ENCODE results near the gene PCSK1N. TPM values are rescaled to one million over a fixed set of nuclear protein-coding genes. Genes with fewer than 3 reads are reported as not detected.
"Not testable (repeated sequence)": the region's sequence is repeated elsewhere in the genome, so short reads cannot be mapped to it uniquely, and the experiment has no call there.

PCSK1N gene, protein sequence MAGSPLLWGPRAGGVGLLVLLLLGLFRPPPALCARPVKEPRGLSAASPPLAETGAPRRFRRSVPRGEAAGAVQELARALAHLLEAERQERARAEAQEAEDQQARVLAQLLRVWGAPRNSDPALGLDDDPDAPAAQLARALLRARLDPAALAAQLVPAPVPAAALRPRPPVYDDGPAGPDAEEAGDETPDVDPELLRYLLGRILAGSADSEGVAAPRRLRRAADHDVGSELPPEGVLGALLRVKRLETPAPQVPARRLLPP
- polyA plus RNA-seq (2013, experiment 1 of 2), result 3.6 TPM
- 3.9 TPM for polyA plus RNA-seq (2013, experiment 2 of 2)

GRCh38 chrX:48835524-48836329 is at the start of gene PCSK1N:
TSS of gene PCSK1N (minus strand) at chrX:48835610. CDS start at chrX:48835532, 78 bp downstream.
- H3K9me3 ChIP-seq (ENCODE audit: insufficient read depth, low read depth, low read length), result no peaks in the 10 kb centered on the region
- WGBS, result 30% methylated on average over 17 of the region's 35 CpGs
- H3K4me1 ChIP-seq (ENCODE audit: insufficient read depth, low read length), result no peaks in the 10 kb centered on the region
- no peaks in the 10 kb centered on the region for H3K36me3 ChIP-seq (ENCODE audit: insufficient read depth, low read length)
- no peak within 1 kb of the TSS for H3K27ac ChIP-seq (ENCODE audit: low read depth, low read length)
- peak within 1 kb of the TSS; percentile 41 for H3K4me3 ChIP-seq (ENCODE audit: low read length)
- peaks cover 60% of the 10 kb centered on the region for H3K27me3 ChIP-seq (ENCODE audit: insufficient read depth, low read length)
- no peak within 1 kb of the TSS for H3K9ac ChIP-seq (ENCODE audit: low read depth, low read length)

GRCh38 chrX:48883729-48884128 is 48.3 kb upstream of the PCSK1N start:
- H3K9ac ChIP-seq (ENCODE audit: low read depth, low read length), result no peak overlapping the region
- H3K4me3 ChIP-seq (ENCODE audit: low read length), result no peak overlapping the region
- H3K27ac ChIP-seq (ENCODE audit: low read depth, low read length), result no peak overlapping the region
- H3K9me3 ChIP-seq (ENCODE audit: insufficient read depth, low read depth, low read length), result no peaks in the 10 kb centered on the region
- no peaks in the 10 kb centered on the region for H3K4me1 ChIP-seq (ENCODE audit: insufficient read depth, low read length)
- H3K36me3 ChIP-seq (ENCODE audit: insufficient read depth, low read length), result no peaks in the 10 kb centered on the region
- 83% methylated on average over 10 of the region's 10 CpGs for WGBS
- no peaks in the 10 kb centered on the region for H3K27me3 ChIP-seq (ENCODE audit: insufficient read depth, low read length)

DNA sequence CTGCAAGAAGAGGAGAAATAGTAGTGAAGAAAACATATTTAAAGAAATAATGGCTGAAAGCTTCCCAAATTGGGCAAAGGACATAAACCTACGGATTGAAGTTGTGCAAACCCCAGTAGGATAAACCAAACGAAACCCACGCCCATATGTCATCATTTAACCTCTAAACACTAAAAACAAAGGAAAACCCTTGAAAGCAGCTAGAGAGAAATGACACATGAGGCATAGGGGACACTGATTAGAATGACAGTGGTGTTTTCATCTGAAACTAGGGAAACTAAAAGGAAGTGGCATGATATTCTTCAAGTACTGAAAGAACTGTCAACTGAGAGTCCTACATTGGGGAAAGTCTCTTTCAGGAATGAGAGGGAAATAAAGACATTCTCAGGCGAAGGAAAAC is 41.5 kb upstream of the PCSK1N start:
- not testable (repeated sequence) for H3K36me3 ChIP-seq (ENCODE audit: insufficient read depth, low read length); H3K9ac ChIP-seq (ENCODE audit: low read depth, low read length); H3K4me1 ChIP-seq (ENCODE audit: insufficient read depth, low read length); H3K9me3 ChIP-seq (ENCODE audit: insufficient read depth, low read depth, low read length); H3K27ac ChIP-seq (ENCODE audit: low read depth, low read length); H3K27me3 ChIP-seq (ENCODE audit: insufficient read depth, low read length); H3K4me3 ChIP-seq (ENCODE audit: low read length)
- 90% methylated on average over 2 of the region's 4 CpGs for WGBS

DNA sequence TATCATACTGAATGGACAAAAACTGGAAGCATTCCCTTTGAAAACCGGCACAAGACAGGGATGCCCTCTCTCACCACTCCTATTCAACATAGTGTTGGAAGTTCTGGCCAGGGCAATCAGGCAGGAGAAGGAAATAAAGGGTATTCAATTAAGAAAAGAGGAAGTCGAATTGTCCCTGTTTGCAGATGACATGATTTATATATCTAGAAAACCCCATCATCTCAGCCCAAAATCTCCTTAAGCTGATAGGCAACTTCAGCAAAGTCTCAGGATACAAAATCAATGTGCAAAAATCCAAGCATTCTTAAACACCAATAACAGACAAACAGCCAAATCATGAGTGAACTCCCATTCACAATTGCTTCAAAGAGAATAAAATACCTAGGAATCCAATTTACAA is 36.6 kb upstream of the PCSK1N start:
- not testable (repeated sequence) for H3K36me3 ChIP-seq (ENCODE audit: insufficient read depth, low read length); H3K9ac ChIP-seq (ENCODE audit: low read depth, low read length); H3K4me1 ChIP-seq (ENCODE audit: insufficient read depth, low read length); H3K27me3 ChIP-seq (ENCODE audit: insufficient read depth, low read length); H3K9me3 ChIP-seq (ENCODE audit: insufficient read depth, low read depth, low read length); H3K4me3 ChIP-seq (ENCODE audit: low read length); H3K27ac ChIP-seq (ENCODE audit: low read depth, low read length)
- no CpG with 5 or more reads among the region's 2 CpGs for WGBS

DNA sequence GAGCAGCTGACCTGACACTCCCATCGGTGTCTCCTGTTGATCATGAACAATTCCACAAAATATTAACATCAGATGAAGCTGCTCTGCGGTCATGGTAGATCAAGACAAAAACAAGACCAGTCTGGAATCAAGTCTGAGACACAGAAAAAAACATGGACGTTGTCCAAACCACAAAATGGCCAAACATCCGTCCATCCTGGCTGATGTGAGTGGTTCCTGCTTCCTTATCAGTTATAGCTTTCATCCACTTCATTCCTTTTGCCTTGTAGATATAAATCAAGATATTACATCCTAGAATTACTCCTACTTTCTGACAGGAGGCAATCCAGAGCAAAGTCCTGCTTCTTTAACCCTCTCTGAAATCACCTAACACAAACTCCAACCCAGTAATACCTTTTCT is 28.8 kb upstream of the PCSK1N start:
- Histone ChIP-seq H3K4me3 (ENCODE audit: low read length) (no peak overlapping the region), H3K36me3 (ENCODE audit: insufficient read depth, low read length) (no peaks in the 10 kb centered on the region), H3K9me3 (ENCODE audit: insufficient read depth, low read depth, low read length) (no peaks in the 10 kb centered on the region), H3K4me1 (ENCODE audit: insufficient read depth, low read length) (no peaks in the 10 kb centered on the region), H3K27me3 (ENCODE audit: insufficient read depth, low read length) (no peaks in the 10 kb centered on the region), H3K9ac (ENCODE audit: low read depth, low read length) (no peak overlapping the region), H3K27ac (ENCODE audit: low read depth, low read length) (no peak overlapping the region)
- 84% methylated on average over 4 of the region's 4 CpGs for WGBS

DNA sequence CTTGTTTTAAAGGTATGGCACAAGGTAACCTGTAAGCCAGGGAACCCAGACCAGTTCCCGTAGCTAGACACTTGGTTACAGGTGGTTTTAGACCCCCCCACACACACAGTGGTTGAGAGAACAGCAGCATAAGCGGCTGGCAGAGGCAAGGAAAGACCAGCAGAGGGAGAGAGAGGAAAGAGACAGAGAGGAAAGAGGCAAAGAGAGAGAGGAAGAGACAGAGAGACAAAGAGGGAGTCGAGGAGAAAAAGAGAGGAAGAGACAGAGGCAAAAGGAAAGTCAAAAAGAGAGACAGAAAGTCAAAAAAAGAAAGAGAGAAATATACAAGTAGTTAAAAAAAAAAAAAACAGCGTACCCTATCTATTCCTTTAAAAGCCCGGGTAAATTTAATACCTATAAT is 19.5 kb upstream of the PCSK1N start:
- H3K9me3 ChIP-seq (ENCODE audit: insufficient read depth, low read depth, low read length), result peaks cover 4% of the 10 kb centered on the region; the same call in 1 of the 2 replicates
- H3K4me1 ChIP-seq (ENCODE audit: insufficient read depth, low read length), result no peaks in the 10 kb centered on the region
- no peaks in the 10 kb centered on the region for H3K36me3 ChIP-seq (ENCODE audit: insufficient read depth, low read length)
- no peak overlapping the region for H3K9ac ChIP-seq (ENCODE audit: low read depth, low read length)
- 32% methylated on average over 2 of the region's 5 CpGs for WGBS
- no peaks in the 10 kb centered on the region for H3K27me3 ChIP-seq (ENCODE audit: insufficient read depth, low read length)
- no peak overlapping the region for H3K27ac ChIP-seq (ENCODE audit: low read depth, low read length)
- H3K4me3 ChIP-seq (ENCODE audit: low read length), result no peak overlapping the region

- H3K4me1 ChIP-seq (ENCODE audit: insufficient read depth, low read length); H3K9me3 ChIP-seq (ENCODE audit: insufficient read depth, low read depth, low read length); H3K36me3 ChIP-seq (ENCODE audit: insufficient read depth, low read length); H3K27ac ChIP-seq (ENCODE audit: low read depth, low read length); H3K27me3 ChIP-seq (ENCODE audit: insufficient read depth, low read length); H3K4me3 ChIP-seq (ENCODE audit: low read length); H3K9ac ChIP-seq (ENCODE audit: low read depth, low read length): not testable (repeated sequence)
- WGBS, result 96% methylated on average over 11 of the region's 12 CpGs
Measured at GRCh38 chrX:48854121-48854804, 18.9 kb upstream of the PCSK1N start.

GRCh38 chrX:48853494-48853893 is 18.1 kb upstream of the PCSK1N start:
- H3K27ac ChIP-seq (ENCODE audit: low read depth, low read length); H3K36me3 ChIP-seq (ENCODE audit: insufficient read depth, low read length); H3K4me3 ChIP-seq (ENCODE audit: low read length); H3K9me3 ChIP-seq (ENCODE audit: insufficient read depth, low read depth, low read length); H3K4me1 ChIP-seq (ENCODE audit: insufficient read depth, low read length); H3K9ac ChIP-seq (ENCODE audit: low read depth, low read length); H3K27me3 ChIP-seq (ENCODE audit: insufficient read depth, low read length): not testable (repeated sequence)

DNA sequence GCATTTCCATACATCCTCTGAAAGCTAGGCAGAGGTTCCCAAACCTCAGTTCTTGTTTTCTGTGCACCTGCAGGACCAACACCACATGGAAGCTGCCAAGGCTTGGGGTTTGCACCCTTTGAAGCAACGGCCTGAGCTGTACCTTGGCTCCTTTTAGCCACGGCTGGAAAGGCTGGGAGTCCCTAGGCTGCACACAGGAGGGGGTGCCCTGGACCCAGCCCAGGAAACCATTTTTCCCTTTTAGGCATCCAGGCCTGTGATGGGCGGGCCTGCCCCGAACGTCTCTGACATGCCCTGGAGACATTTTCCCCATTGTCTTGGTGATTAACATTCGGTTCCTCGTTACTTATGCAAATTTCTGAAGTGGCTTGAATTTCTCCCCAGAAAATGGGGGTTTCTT is 17.4 kb upstream of the PCSK1N start:
- Histone ChIP-seq H3K9me3 (ENCODE audit: insufficient read depth, low read depth, low read length) (peaks cover 4% of the 10 kb centered on the region; the same call in 1 of the 2 replicates), H3K4me3 (ENCODE audit: low read length) (no peak overlapping the region), H3K27me3 (ENCODE audit: insufficient read depth, low read length) (no peaks in the 10 kb centered on the region), H3K36me3 (ENCODE audit: insufficient read depth, low read length) (no peaks in the 10 kb centered on the region), H3K27ac (ENCODE audit: low read depth, low read length) (no peak overlapping the region), H3K4me1 (ENCODE audit: insufficient read depth, low read length) (no peaks in the 10 kb centered on the region), H3K9ac (ENCODE audit: low read depth, low read length) (no peak overlapping the region)
- WGBS, result 80% methylated on average over 7 of the region's 7 CpGs

- Histone ChIP-seq H3K27me3 (ENCODE audit: insufficient read depth, low read length) (no peaks in the 10 kb centered on the region), H3K9ac (ENCODE audit: low read depth, low read length) (no peak overlapping the region), H3K9me3 (ENCODE audit: insufficient read depth, low read depth, low read length) (peaks cover 4% of the 10 kb centered on the region; the same call in 1 of the 2 replicates), H3K4me1 (ENCODE audit: insufficient read depth, low read length) (no peaks in the 10 kb centered on the region), H3K4me3 (ENCODE audit: low read length) (no peak overlapping the region), H3K27ac (ENCODE audit: low read depth, low read length) (no peak overlapping the region), H3K36me3 (ENCODE audit: insufficient read depth, low read length) (no peaks in the 10 kb centered on the region)
- WGBS, result no CpG with 5 or more reads among the region's 1 CpG
Measured at GRCh38 chrX:48848847-48849246, 13.4 kb upstream of the PCSK1N start.

DNA sequence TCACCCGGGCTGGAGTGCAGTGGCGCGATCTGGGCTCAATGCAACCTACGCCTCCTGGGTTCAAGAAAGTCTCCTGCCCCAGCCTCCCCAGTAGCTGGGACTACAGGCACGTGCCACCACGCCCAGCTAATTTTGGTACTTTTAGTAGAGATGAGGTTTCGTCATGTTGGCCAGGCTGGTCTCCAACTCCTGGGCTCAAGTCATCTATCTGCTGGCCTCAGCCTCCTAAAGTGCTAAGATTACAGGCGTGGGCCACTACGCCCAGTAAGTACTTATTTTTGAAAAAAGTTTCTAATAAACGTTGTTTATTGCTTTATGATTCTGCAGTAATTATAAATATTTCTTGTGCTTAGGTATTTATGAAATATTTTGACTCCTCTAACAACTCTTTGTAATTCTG is 4.3 kb upstream of the PCSK1N start:
- Histone ChIP-seq H3K4me3 (ENCODE audit: low read length) (no peak overlapping the region), H3K27ac (ENCODE audit: low read depth, low read length) (no peak overlapping the region)

More for the DNA sequence above, 4.3 kb upstream of the PCSK1N start:
- WGBS, result 88% methylated on average over 9 of the region's 10 CpGs
- peaks cover 20% of the 10 kb centered on the region for H3K27me3 ChIP-seq (ENCODE audit: insufficient read depth, low read length)
- H3K36me3 ChIP-seq (ENCODE audit: insufficient read depth, low read length), result no peaks in the 10 kb centered on the region
- H3K9ac ChIP-seq (ENCODE audit: low read depth, low read length), result no peak overlapping the region
- H3K9me3 ChIP-seq (ENCODE audit: insufficient read depth, low read depth, low read length), result no peaks in the 10 kb centered on the region
- no peaks in the 10 kb centered on the region for H3K4me1 ChIP-seq (ENCODE audit: insufficient read depth, low read length)
